Smooth muscle cell of the pulmonary artery (primary cell): ENCODE results near the gene FOXD4L5. TPM values are rescaled to one million over a fixed set of nuclear protein-coding genes. Genes with fewer than 3 reads are reported as not detected.

Source experiments
- total RNA-seq: library from RNA; depleted of rRNA; stranded (reverse); fragments of >200 nt; gene quantifications from 2 replicates; pipeline ENCODE4 v1.2.3, GENCODE V29; 2014

Gene FOXD4L5
- total RNA-seq: 0.03 and 0.07 TPM in 2 replicates

DNA sequence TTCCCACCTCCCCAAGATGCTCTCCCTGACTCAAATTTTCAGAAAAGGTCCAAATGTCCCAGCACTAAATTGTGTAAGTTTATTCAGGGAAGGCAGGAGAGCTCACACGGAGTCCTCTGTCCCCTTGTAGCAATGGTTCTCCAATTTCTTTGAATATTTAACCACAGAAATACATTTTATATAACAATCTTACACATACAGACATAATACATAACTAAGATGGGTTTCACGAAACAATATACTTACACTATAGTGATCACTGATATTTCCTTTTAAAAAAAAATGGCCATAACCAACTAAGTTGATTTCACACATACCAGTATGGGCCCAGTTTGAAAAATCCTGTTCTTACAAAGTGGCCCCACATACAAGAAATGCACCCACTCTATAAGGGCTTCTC, at the start of gene FOXD4L5:
Gene FOXD4L5, minus strand, starts transcription at position 101 of the 400 bp plus-strand sequence. CDS start 832 bp downstream, outside the sequence.

